Adrenal gland (tissue), 12 donors: ENCODE measurements around the gene TXN2. TPM values are rescaled to one million over a fixed set of nuclear protein-coding genes. Genes with fewer than 3 reads are reported as not detected.

Experiments used
- DNase-seq, 7 donors: peaks; one replicate each; pipeline ENCODE4 v3.0.0-alpha.2; 2019 to 2020
- H3K27ac ChIP-seq, 5 donors: fragments of 200-600 bp; sonication (generic) in 4 of 5; 1 replicate in 3 of 5; 2 replicates in 2 of 5; pipeline versions ENCODE4 v1.5.1 to v1.8.0; 2016 to 2020; ENCODE audit warnings: mild to moderate bottlenecking in 1 of 5
- H3K27me3 ChIP-seq: fragments of 200-600 bp; 2 replicates; pipeline ENCODE4 v1.8.0; 2021
- H3K36me3 ChIP-seq, 2 donors: fragments of 200-600 bp; replicated peaks in 1 of 2; 1 replicate in 1 of 2; 2 replicates in 1 of 2; pipeline versions ENCODE4 v1.5.1 to v1.8.0; 2018 to 2022
- H3K4me1 ChIP-seq, 2 donors: fragments of 200-600 bp; replicated peaks in 1 of 2; 1 replicate in 1 of 2; 2 replicates in 1 of 2; pipeline versions ENCODE4 v1.5.1 to v1.8.0; 2018 to 2021
- H3K4me3 ChIP-seq, 4 donors: fragments of 200-600 bp; sonication (generic) in 3 of 4; one replicate each; pipeline ENCODE4 v1.5.1; 2016 to 2018
- H3K9me3 ChIP-seq, 3 donors: fragments of 200-600 bp; sonication (generic) in 1 of 3; replicated peaks in 1 of 3; 1 replicate in 2 of 3; 2 replicates in 1 of 3; pipeline versions ENCODE4 v1.5.1 to v1.8.0; 2016 to 2021
- CTCF ChIP-seq, 6 experiments: fragments of 450-650 bp in 4 of 6; fragments of 200-600 bp in 2 of 6; sonication (generic) in 1 of 6; IDR thresholded peaks; 1 replicate in 5 of 6; 2 replicates in 1 of 6; pipeline versions ENCODE4 v1.5.1 to v1.8.0; 2016 to 2021; ENCODE audit warnings: antibody characterized with exemption in 6 of 6, mild to moderate bottlenecking in 2 of 6, moderate library complexity in 1 of 6
- POLR2A ChIP-seq, 2 donors: fragments of 450-650 bp; IDR thresholded peaks; one replicate each; pipeline ENCODE4 v1.6.1; 2017; ENCODE audit warnings: antibody characterized with exemption in 2 of 2, mild to moderate bottlenecking in 2 of 2, moderate library complexity in 1 of 2
- WGBS, 4 donors: extraction: QIAGEN DNeasy Blood & Tissue Kit in 2 of 4; methylation state at CpG; one replicate each; pipeline versions ENCODE4 v1.1.5 to v1.1.7; 2013 to 2017; 5-methylcytosine and 5-hydroxymethylcytosine counted together
- intact Hi-C, 2 donors: fragments of 100-400 bp; cut with DNase I; formaldehyde crosslinking; loops; one replicate each; pipeline versions ENCODE4 v1.14.1 to v1.15.0; 2022 to 2023
- polyA plus RNA-seq, 3 donors: library from polyadenylated mRNA; stranded (reverse); fragments of 200-250 nt in 2 of 3; fragments of 350-450 nt in 1 of 3; fragmentation: Illumina TruSeq in 1 of 3; extraction: RNeasy Lipid Tissue Mini Kit (QIAGEN cat#74804) in 1 of 3; gene quantifications; one replicate each; pipeline ENCODE4 v1.2.3, GENCODE V29; 2013 to 2014
- total RNA-seq, 9 donors: library from RNA; depleted of rRNA in 4 of 9; stranded (reverse); fragments of >200 nt in 4 of 9; fragments of 120-200 nt in 1 of 9; fragmentation: NEBNext Ultra II Directional in 1 of 9; extraction: Animal tissue kit (Norgen Biotek cat#: 25700) in 1 of 9; gene quantifications; one replicate each; pipeline versions ENCODE4 v1.1.0 to v1.2.4, GENCODE V29; 2013 to 2023
- donor health status: healthy with polysubstance abuse.
- donor health status: Bipolar disorder and iron deficiency.
- donor health status: DM: yes; HTN: yes; CAD: no.
- donor health status: DM: no; HTN: no; CAD: no.
- donor health status: DM: no; HTN: no; CAD: no.
- donor health status: DM: yes; HTN: yes; CAD: no.

TXN2 gene
- total and polyA plus RNA-seq, 12 donors, result 160 to 245 (median 202) TPM

GRCh38 chr22:36512991-36513390, 31.6 kb upstream of the TXN2 start:
- Histone ChIP-seq H3K27ac (no peak overlapping the region), H3K9me3 (no peaks in the 10 kb centered on the region), H3K4me3 (no peak overlapping the region), H3K27me3 (no peaks in the 10 kb centered on the region), H3K36me3 (peaks cover 0 to 77% of the 10 kb centered on the region in 2 donors), H3K4me1 (no peaks in the 10 kb centered on the region)
- intact Hi-C loops, result no loop called here
- WGBS, 4 donors, result 74 to 86% (median 78%) methylated on average over 4 of the region's 4 CpGs
- no peak for DNase-seq
- no peak for TF ChIP-seq POLR2A (IDR thresholded peaks at IDR 0.05)
- no peak for TF ChIP-seq CTCF (IDR thresholded peaks at IDR 0.05)

GRCh38 chr22:36512333-36512732, 30.9 kb upstream of the TXN2 start:
- Histone ChIP-seq H3K27ac (no peak overlapping the region), H3K9me3 (no peaks in the 10 kb centered on the region), H3K4me3 (no peak overlapping the region), H3K4me1 (peaks cover 3 to 6% of the 10 kb centered on the region in 2 donors), H3K27me3 (no peaks in the 10 kb centered on the region), H3K36me3 (peaks cover 0 to 71% of the 10 kb centered on the region in 2 donors)
- WGBS, 4 donors, result 88 to 95% (median 93%) methylated on average over 8 of the region's 8 CpGs
- intact Hi-C loops, result no loop called here
- DNase-seq, result no peak
- no peak for TF ChIP-seq POLR2A (IDR thresholded peaks at IDR 0.05)

GRCh38 chr22:36510966-36511881, 29.8 kb upstream of the TXN2 start:
- DNase-seq, result peak in 6 of 7 donors; percentile 37 to 79 (median 56)
- TF ChIP-seq POLR2A (IDR thresholded peaks at IDR 0.05), result no peak
- TF ChIP-seq CTCF (IDR thresholded peaks at IDR 0.05), result peak; percentile 46 to 59 (median 52)
- no peak overlapping the region for H3K4me3 ChIP-seq
- H3K4me1 ChIP-seq, result peaks cover 5 to 14% of the 10 kb centered on the region in 2 donors
- intact Hi-C loops, result no loop called here
- no peaks in the 10 kb centered on the region for H3K9me3 ChIP-seq
- no peaks in the 10 kb centered on the region for H3K27me3 ChIP-seq
- peaks cover 0 to 60% of the 10 kb centered on the region in 2 donors for H3K36me3 ChIP-seq
- 63 to 68% (median 66%) methylated on average over 17 of the region's 17 CpGs for WGBS, 4 donors
- H3K27ac ChIP-seq, result peak overlapping the region in 1 of 5 donors; percentile 31

GRCh38 chr22:36510384-36510783, 28.9 kb upstream of the TXN2 start:
- no peaks in the 10 kb centered on the region for H3K27me3 ChIP-seq
- intact Hi-C loops, result no loop called here
- H3K27ac ChIP-seq, result no peak overlapping the region
- peaks cover 5 to 16% of the 10 kb centered on the region in 2 donors for H3K4me1 ChIP-seq
- no peaks in the 10 kb centered on the region for H3K9me3 ChIP-seq
- no peak for TF ChIP-seq POLR2A (IDR thresholded peaks at IDR 0.05)
- TF ChIP-seq CTCF (IDR thresholded peaks at IDR 0.05), result no peak
- H3K36me3 ChIP-seq, result peaks cover 0 to 51% of the 10 kb centered on the region in 2 donors
- WGBS, 4 donors, result 60 to 74% (median 72%) methylated on average over 3 of the region's 3 CpGs
- no peak overlapping the region for H3K4me3 ChIP-seq
- DNase-seq, result peak in 4 of 7 donors; percentile 26 to 67 (median 56)
